AG09319 (cell line): ENCODE results near the gene LCOR.

Experiments
- DNase-seq: peaks from one replicate; pipeline ENCODE4 v3.0.0-alpha.2; 2010; ENCODE audit warnings: low read depth; ENCODE audit errors: extremely low read depth
- CTCF ChIP-seq: IDR thresholded peaks from 2 replicates; pipeline ENCODE4 v1.5.1; 2011; ENCODE audit warnings: low read depth, mild to moderate bottlenecking, inconsistent platforms, low read length, moderate library complexity

The LCOR gene

GRCh38 chr10:97000487-97001182 is 168.5 kb downstream of the LCOR start:
- DNase-seq: no peak
- TF ChIP-seq CTCF: no peak

- DNase-seq: no peak
- no peak for TF ChIP-seq CTCF
Observed at GRCh38 chr10:97001183-97001991, 169.3 kb downstream of the LCOR start.

GRCh38 chr10:97002670-97003069 is 170.6 kb downstream of the LCOR start:
- no peak for TF ChIP-seq CTCF
- DNase-seq: no peak

GRCh38 chr10:97003151-97003803 is 171.2 kb downstream of the LCOR start:
- TF ChIP-seq CTCF: no peak
- no peak for DNase-seq

GRCh38 chr10:97003804-97004201 is 171.7 kb downstream of the LCOR start:
- no peak for DNase-seq
- no peak for TF ChIP-seq CTCF

GRCh38 chr10:97004591-97004990 is 172.5 kb downstream of the LCOR start:
- DNase-seq: no peak
- no peak for TF ChIP-seq CTCF

- no peak for DNase-seq
- TF ChIP-seq CTCF: no peak
Observed at GRCh38 chr10:97005349-97005748, 173.3 kb downstream of the LCOR start.
